ENCODE data around the gene NLRC5. TPM values are rescaled to one million over a fixed set of nuclear protein-coding genes. Genes with fewer than 3 reads are reported as not detected.

The NLRC5 gene, protein sequence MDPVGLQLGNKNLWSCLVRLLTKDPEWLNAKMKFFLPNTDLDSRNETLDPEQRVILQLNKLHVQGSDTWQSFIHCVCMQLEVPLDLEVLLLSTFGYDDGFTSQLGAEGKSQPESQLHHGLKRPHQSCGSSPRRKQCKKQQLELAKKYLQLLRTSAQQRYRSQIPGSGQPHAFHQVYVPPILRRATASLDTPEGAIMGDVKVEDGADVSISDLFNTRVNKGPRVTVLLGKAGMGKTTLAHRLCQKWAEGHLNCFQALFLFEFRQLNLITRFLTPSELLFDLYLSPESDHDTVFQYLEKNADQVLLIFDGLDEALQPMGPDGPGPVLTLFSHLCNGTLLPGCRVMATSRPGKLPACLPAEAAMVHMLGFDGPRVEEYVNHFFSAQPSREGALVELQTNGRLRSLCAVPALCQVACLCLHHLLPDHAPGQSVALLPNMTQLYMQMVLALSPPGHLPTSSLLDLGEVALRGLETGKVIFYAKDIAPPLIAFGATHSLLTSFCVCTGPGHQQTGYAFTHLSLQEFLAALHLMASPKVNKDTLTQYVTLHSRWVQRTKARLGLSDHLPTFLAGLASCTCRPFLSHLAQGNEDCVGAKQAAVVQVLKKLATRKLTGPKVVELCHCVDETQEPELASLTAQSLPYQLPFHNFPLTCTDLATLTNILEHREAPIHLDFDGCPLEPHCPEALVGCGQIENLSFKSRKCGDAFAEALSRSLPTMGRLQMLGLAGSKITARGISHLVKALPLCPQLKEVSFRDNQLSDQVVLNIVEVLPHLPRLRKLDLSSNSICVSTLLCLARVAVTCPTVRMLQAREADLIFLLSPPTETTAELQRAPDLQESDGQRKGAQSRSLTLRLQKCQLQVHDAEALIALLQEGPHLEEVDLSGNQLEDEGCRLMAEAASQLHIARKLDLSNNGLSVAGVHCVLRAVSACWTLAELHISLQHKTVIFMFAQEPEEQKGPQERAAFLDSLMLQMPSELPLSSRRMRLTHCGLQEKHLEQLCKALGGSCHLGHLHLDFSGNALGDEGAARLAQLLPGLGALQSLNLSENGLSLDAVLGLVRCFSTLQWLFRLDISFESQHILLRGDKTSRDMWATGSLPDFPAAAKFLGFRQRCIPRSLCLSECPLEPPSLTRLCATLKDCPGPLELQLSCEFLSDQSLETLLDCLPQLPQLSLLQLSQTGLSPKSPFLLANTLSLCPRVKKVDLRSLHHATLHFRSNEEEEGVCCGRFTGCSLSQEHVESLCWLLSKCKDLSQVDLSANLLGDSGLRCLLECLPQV (N-terminal part only)
- total RNA-seq, result 100 to 1,000 TPM in 2 of 6 donors, 10 to 100 TPM in 4; 29.2 to 361 (median 52.7) TPM

DNA sequence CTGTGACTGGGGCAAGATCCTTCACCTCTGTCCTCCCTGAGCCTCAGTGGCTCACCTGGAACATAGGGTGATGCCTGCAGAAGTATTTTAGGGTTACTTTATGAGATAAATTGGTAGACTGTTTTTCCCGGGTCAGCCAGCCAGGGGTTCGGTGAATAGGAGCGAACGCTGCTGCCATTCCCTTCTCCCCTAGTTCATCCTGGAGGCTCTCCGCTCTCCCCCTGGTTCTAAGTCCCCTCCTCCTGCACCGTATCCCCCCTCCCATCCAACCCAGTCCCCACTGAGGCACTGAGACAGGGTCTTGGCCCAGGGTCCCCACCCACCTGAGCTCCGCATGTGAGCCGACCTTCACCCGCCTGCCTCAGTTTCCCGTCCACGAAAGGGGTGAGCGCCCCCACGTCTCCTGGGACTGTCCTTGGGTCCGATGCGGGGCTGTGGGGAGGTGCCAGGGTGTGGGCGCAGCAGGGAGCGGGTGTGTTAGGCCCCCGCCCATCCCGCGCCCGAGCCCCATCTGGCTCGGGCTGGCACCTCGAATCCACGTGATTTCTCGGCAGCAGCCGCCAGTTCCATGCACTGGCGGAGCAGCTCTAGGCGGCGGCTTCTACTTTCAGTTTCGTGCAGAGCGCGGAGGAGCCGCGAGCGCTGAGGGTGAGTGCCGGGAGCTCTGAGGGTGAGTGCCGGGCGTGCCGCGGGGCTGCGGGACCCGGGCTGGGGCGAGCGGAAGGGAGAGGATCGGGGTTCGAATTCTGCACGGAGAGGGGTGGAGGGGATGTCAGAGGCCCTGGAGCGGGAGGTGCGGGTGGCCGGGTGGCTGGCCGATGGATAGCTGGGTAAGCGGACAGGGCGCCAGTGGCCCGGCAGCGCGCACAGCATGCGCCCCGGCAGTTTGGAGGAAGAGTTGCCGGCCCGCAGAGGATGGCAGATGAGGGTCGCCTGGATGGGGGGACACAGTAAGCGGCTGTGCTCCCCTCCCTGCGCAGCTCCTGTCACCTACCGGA, at the start of gene NLRC5:
Gene NLRC5, plus strand, starts transcription at position 610 of the 998 bp plus-strand sequence. CDS start 31,156 bp downstream, outside the sequence.
- H3K4me3 ChIP-seq, result peak within 1 kb of the TSS; percentile 69 to 81 (median 74)
- ATAC-seq (ENCODE audit: low FRiP score in 2 of 2), result peak; percentile 92 to 93
- H3K27me3 ChIP-seq, result no peaks in the 10 kb centered on the region
- no peaks in the 10 kb centered on the region for H3K9me3 ChIP-seq
- peak; percentile 94 for DNase-seq
- WGBS, 2 donors, result 6 to 7% methylated on average over 37 to 42 of the region's 64 CpGs
- no peaks in the 10 kb centered on the region for H3K36me3 ChIP-seq
- H3K27ac ChIP-seq, result peak within 1 kb of the TSS; percentile 76 to 93 (median 91)
- TF ChIP-seq POLR2AphosphoS5 (IDR thresholded peaks at IDR 0.05) (peak; percentile 90 to 95), EP300 (IDR thresholded peaks at IDR 0.05) (peak in 3 of 4 donors; percentile 10 to 86 (median 24)), POLR2A (IDR thresholded peaks at IDR 0.05) (peak; percentile 5 to 92 (median 74))
- TF ChIP-seq, protein P1, sequence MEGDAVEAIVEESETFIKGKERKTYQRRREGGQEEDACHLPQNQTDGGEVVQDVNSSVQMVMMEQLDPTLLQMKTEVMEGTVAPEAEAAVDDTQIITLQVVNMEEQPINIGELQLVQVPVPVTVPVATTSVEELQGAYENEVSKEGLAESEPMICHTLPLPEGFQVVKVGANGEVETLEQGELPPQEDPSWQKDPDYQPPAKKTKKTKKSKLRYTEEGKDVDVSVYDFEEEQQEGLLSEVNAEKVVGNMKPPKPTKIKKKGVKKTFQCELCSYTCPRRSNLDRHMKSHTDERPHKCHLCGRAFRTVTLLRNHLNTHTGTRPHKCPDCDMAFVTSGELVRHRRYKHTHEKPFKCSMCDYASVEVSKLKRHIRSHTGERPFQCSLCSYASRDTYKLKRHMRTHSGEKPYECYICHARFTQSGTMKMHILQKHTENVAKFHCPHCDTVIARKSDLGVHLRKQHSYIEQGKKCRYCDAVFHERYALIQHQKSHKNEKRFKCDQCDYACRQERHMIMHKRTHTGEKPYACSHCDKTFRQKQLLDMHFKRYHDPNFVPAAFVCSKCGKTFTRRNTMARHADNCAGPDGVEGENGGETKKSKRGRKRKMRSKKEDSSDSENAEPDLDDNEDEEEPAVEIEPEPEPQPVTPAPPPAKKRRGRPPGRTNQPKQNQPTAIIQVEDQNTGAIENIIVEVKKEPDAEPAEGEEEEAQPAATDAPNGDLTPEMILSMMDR (IDR thresholded peaks at IDR 0.05), result peak in 3 of 6 experiments; percentile 6 to 19 (median 14)
- peaks cover 31 to 67% (median 43%) of the 10 kb centered on the region in 4 donors for H3K4me1 ChIP-seq

DNA sequence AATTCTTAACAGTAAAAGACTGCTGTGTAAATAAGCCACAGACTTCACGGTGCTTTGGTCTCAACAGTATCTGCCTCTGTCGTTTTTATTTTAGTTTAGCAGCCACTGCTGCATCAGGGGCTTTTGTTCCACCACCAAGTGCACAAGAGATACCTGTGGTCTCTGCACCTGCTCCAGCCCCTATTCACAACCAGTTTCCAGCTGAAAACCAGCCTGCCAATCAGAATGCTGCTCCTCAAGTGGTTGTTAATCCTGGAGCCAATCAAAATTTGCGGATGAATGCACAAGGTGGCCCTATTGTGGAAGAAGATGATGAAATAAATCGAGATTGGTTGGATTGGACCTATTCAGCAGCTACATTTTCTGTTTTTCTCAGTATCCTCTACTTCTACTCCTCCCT, 49.6 kb upstream of the NLRC5 start:
- ATAC-seq (ENCODE audit: low FRiP score in 2 of 2) (no peak), DNase-seq (no peak)
- no peaks in the 10 kb centered on the region for H3K27me3 ChIP-seq
- WGBS, 2 donors, result 56 to 61% methylated on average over 4 of the region's 4 CpGs
- H3K36me3 ChIP-seq, result peaks cover 92 to 100% (median 94%) of the 10 kb centered on the region in 4 donors
- peaks cover 35 to 69% (median 55%) of the 10 kb centered on the region in 4 donors for H3K4me1 ChIP-seq
- H3K27ac ChIP-seq, result peak overlapping the region in 1 of 4 donors; percentile 45
- no peaks in the 10 kb centered on the region for H3K9me3 ChIP-seq
- H3K4me3 ChIP-seq, result no peak overlapping the region
- TF ChIP-seq, protein P1 (IDR thresholded peaks at IDR 0.05), result no peak
- TF ChIP-seq POLR2AphosphoS5 (IDR thresholded peaks at IDR 0.05) (no peak), POLR2A (IDR thresholded peaks at IDR 0.05) (no peak), EP300 (IDR thresholded peaks at IDR 0.05) (no peak)

DNA sequence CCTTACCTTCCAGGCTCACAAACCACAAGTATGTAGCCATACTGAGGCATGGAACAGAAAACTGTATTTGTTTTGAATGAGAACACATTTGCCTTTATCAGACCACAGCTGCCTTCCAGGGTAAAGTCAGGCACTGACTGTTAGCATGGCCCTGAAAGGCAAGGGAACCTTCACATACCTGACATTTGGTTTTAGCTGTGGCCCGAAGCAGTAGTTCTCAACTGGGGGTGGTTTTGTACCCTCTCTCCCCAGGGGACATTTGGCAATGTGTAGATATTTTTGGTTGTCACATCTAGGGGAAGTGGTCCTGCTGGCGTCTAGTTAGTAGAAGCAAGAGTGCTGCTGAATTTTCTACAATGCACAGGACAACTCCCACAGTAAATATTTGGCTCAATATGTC, 48.3 kb upstream of the NLRC5 start:
- TF ChIP-seq POLR2A (IDR thresholded peaks at IDR 0.05), result no peak
- TF ChIP-seq EP300 (IDR thresholded peaks at IDR 0.05), result no peak
- TF ChIP-seq POLR2AphosphoS5 (IDR thresholded peaks at IDR 0.05), result no peak
- TF ChIP-seq, protein P1 (IDR thresholded peaks at IDR 0.05), result no peak
- Histone ChIP-seq H3K4me3 (no peak overlapping the region), H3K27ac (peak overlapping the region in 1 of 4 donors; percentile 5), H3K9me3 (no peaks in the 10 kb centered on the region), H3K36me3 (peaks cover 90 to 99% (median 93%) of the 10 kb centered on the region in 4 donors), H3K27me3 (no peaks in the 10 kb centered on the region), H3K4me1 (peaks cover 29 to 59% (median 42%) of the 10 kb centered on the region in 4 donors)
- DNase-seq (no peak), ATAC-seq (ENCODE audit: low FRiP score in 2 of 2) (no peak)
- WGBS, 2 donors, result 62 to 72% methylated on average over 2 of the region's 2 CpGs
